Activated naive CD4-positive, alpha-beta T cell treated with anti-CD3 and anti-CD28 coated beads for 36 hours (primary cell): ENCODE data around the gene SYT5. TPM values are rescaled to one million over a fixed set of nuclear protein-coding genes. Genes with fewer than 3 reads are reported as not detected.

ENCODE experiments used
- CTCF ChIA-PET: fragments of 350-600 bp; sonication (Branson Sonifier 250); formaldehyde crosslinking; loops from one replicate; lab custom pipeline; 2021; ENCODE audit warnings: antibody characterized with exemption; lab: Charles Lee
- DNase-seq: peaks from one replicate; pipeline ENCODE4 v3.0.0-alpha.2; 2020
- H3K27ac Mint-ChIP-seq: one replicate; pipeline ENCODE4 v1.8.0; 2021; ENCODE audit warnings: mild to moderate bottlenecking, mixed read lengths
- H3K27me3 Mint-ChIP-seq: one replicate; pipeline ENCODE4 v1.8.0; 2021; ENCODE audit warnings: low read depth, mixed read lengths
- H3K36me3 Mint-ChIP-seq: one replicate; pipeline ENCODE4 v1.8.0; 2021; ENCODE audit warnings: low read depth, mixed read lengths
- H3K4me1 Mint-ChIP-seq: one replicate; pipeline ENCODE4 v1.8.0; 2021; ENCODE audit warnings: low read depth, mixed read lengths
- H3K4me3 Mint-ChIP-seq: one replicate; pipeline ENCODE4 v1.8.0; 2021; ENCODE audit warnings: mild to moderate bottlenecking, moderate library complexity, mixed read lengths
- H3K9me3 Mint-ChIP-seq: one replicate; pipeline ENCODE4 v1.8.0; 2021; ENCODE audit warnings: mixed read lengths
- intact Hi-C: fragments of 100-400 bp; cut with micrococcal nuclease; formaldehyde crosslinking; loops from one replicate; pipeline ENCODE4 v1.15.1; 2023
- total RNA-seq, 2 experiments: library from RNA; stranded (reverse); gene quantifications; one replicate each; pipeline ENCODE4 v1.2.3, GENCODE V29; 2021

Gene SYT5
- total RNA-seq, 2 experiments from 2014 or later, result not detected

- H3K9me3 Mint-ChIP-seq, result no peaks in the 10 kb centered on the region
- no peak overlapping the region for H3K4me3 Mint-ChIP-seq
- peaks cover 16% of the 10 kb centered on the region for H3K27me3 Mint-ChIP-seq
- CTCF ChIA-PET, result interaction anchor here (1.0 kb wide), 1 partner anchor 94 kb away, joined by 3 read pairs; no protein-coding TSS in a partner anchor
- no peak for DNase-seq
- intact Hi-C loops, result no loop called here
- H3K27ac Mint-ChIP-seq, result no peak overlapping the region
- no peaks in the 10 kb centered on the region for H3K36me3 Mint-ChIP-seq
- no peaks in the 10 kb centered on the region for H3K4me1 Mint-ChIP-seq
Measured at GRCh38 chr19:55198651-55199050, 18.6 kb upstream of the SYT5 start.

- no peak for DNase-seq
- no peaks in the 10 kb centered on the region for H3K4me1 Mint-ChIP-seq
- no peak overlapping the region for H3K27ac Mint-ChIP-seq
- peaks cover 16% of the 10 kb centered on the region for H3K27me3 Mint-ChIP-seq
- CTCF ChIA-PET, result interaction anchor here (0.5 to 0.6 kb wide), 3 partner anchors 40 to 836 kb away, joined by 3 to 4 read pairs (median 3); no protein-coding TSS in a partner anchor
- H3K4me3 Mint-ChIP-seq, result no peak overlapping the region
- no peaks in the 10 kb centered on the region for H3K36me3 Mint-ChIP-seq
- no peaks in the 10 kb centered on the region for H3K9me3 Mint-ChIP-seq
- intact Hi-C loops, result no loop called here
Measured at GRCh38 chr19:55197528-55197927, 17.4 kb upstream of the SYT5 start.

GRCh38 chr19:55196803-55197202 lies 16.7 kb upstream of the SYT5 start:
- CTCF ChIA-PET, result interaction anchor here (0.6 kb wide), 1 partner anchor 69 kb away, joined by 3 read pairs; no protein-coding TSS in a partner anchor

GRCh38 chr19:55193481-55193880 lies 13.4 kb upstream of the SYT5 start:
- Mint-ChIP-seq H3K36me3 (no peaks in the 10 kb centered on the region), H3K4me1 (peaks cover 6% of the 10 kb centered on the region), H3K27me3 (peaks cover 9% of the 10 kb centered on the region), H3K4me3 (no peak overlapping the region), H3K27ac (no peak overlapping the region), H3K9me3 (no peaks in the 10 kb centered on the region)
- no peak for DNase-seq
- CTCF ChIA-PET, result interaction anchor here (0.9 kb wide), 1 partner anchor 52 kb away, joined by 3 read pairs; no protein-coding TSS in a partner anchor
- intact Hi-C loops, result no loop called here

More at GRCh38 chr19:55196803-55197202, 16.7 kb upstream of the SYT5 start:
- no peak overlapping the region for H3K4me3 Mint-ChIP-seq
- no peaks in the 10 kb centered on the region for H3K36me3 Mint-ChIP-seq
- intact Hi-C loops, result no loop called here
- no peak for DNase-seq
- no peaks in the 10 kb centered on the region for H3K9me3 Mint-ChIP-seq
- H3K27ac Mint-ChIP-seq, result no peak overlapping the region
- peaks cover 17% of the 10 kb centered on the region for H3K27me3 Mint-ChIP-seq
- no peaks in the 10 kb centered on the region for H3K4me1 Mint-ChIP-seq

- no peaks in the 10 kb centered on the region for H3K9me3 Mint-ChIP-seq
- peaks cover 14% of the 10 kb centered on the region for H3K27me3 Mint-ChIP-seq
- intact Hi-C loops, result no loop called here
- H3K36me3 Mint-ChIP-seq, result no peaks in the 10 kb centered on the region
- no peak overlapping the region for H3K27ac Mint-ChIP-seq
- H3K4me1 Mint-ChIP-seq, result peaks cover 7% of the 10 kb centered on the region
- CTCF ChIA-PET, result no interaction called here
- DNase-seq, result no peak
- H3K4me3 Mint-ChIP-seq, result no peak overlapping the region
Measured at GRCh38 chr19:55189403-55189835, 9.3 kb upstream of the SYT5 start.

- Mint-ChIP-seq H3K36me3 (no peaks in the 10 kb centered on the region), H3K4me3 (no peak overlapping the region), H3K9me3 (no peaks in the 10 kb centered on the region), H3K27me3 (peaks cover 18% of the 10 kb centered on the region), H3K4me1 (peaks cover 7% of the 10 kb centered on the region), H3K27ac (no peak overlapping the region)
- CTCF ChIA-PET, result no interaction called here
- DNase-seq, result no peak
- intact Hi-C loops, result no loop called here
Measured at GRCh38 chr19:55188625-55189024, 8.5 kb upstream of the SYT5 start.

GRCh38 chr19:55186080-55186479 lies 6.0 kb upstream of the SYT5 start:
- intact Hi-C loops, result no loop called here
- DNase-seq, result no peak
- no peaks in the 10 kb centered on the region for H3K36me3 Mint-ChIP-seq
- H3K9me3 Mint-ChIP-seq, result no peaks in the 10 kb centered on the region
- H3K4me3 Mint-ChIP-seq, result no peak overlapping the region
- CTCF ChIA-PET, result no interaction called here
- peaks cover 7% of the 10 kb centered on the region for H3K4me1 Mint-ChIP-seq
- peaks cover 23% of the 10 kb centered on the region for H3K27me3 Mint-ChIP-seq
- no peak overlapping the region for H3K27ac Mint-ChIP-seq

- H3K4me1 Mint-ChIP-seq, result peaks cover 13% of the 10 kb centered on the region
- no peaks in the 10 kb centered on the region for H3K9me3 Mint-ChIP-seq
- CTCF ChIA-PET, result no interaction called here
- intact Hi-C loops, result no loop called here
- H3K36me3 Mint-ChIP-seq, result no peaks in the 10 kb centered on the region
- DNase-seq, result no peak
- H3K4me3 Mint-ChIP-seq, result no peak overlapping the region
- H3K27ac Mint-ChIP-seq, result no peak overlapping the region
- H3K27me3 Mint-ChIP-seq, result peaks cover 57% of the 10 kb centered on the region
Measured at GRCh38 chr19:55181740-55182139, 1.7 kb upstream of the SYT5 start.

- H3K9me3 Mint-ChIP-seq, result no peaks in the 10 kb centered on the region
- intact Hi-C loops, result loop anchor here (2.0 kb wide), 2 partner anchors 38 to 80 kb away; partner anchors contain the start of gene PPP6R1
- CTCF ChIA-PET, result no interaction called here
- peaks cover 69% of the 10 kb centered on the region for H3K27me3 Mint-ChIP-seq
- no peaks in the 10 kb centered on the region for H3K36me3 Mint-ChIP-seq
- H3K4me1 Mint-ChIP-seq, result peaks cover 18% of the 10 kb centered on the region
- DNase-seq, result peak; percentile 83
- no peak overlapping the region for H3K27ac Mint-ChIP-seq
- peak overlapping the region; percentile 58 for H3K4me3 Mint-ChIP-seq
Measured at GRCh38 chr19:55178781-55179599, 1.1 kb downstream of the SYT5 start.

- Mint-ChIP-seq H3K9me3 (no peaks in the 10 kb centered on the region), H3K27ac (no peak overlapping the region), H3K27me3 (peaks cover 73% of the 10 kb centered on the region), H3K36me3 (no peaks in the 10 kb centered on the region), H3K4me1 (peaks cover 23% of the 10 kb centered on the region), H3K4me3 (no peak overlapping the region)
- DNase-seq, result no peak
- CTCF ChIA-PET, result interaction anchor here (0.5 to 0.7 kb wide), 2 partner anchors 15 to 1142 kb away, joined by 3 read pairs; no protein-coding TSS in a partner anchor
- intact Hi-C loops, result no loop called here
Measured at GRCh38 chr19:55176076-55176475, 4.0 kb downstream of the SYT5 start.

GRCh38 chr19:55175117-55175867 lies 4.8 kb downstream of the SYT5 start:
- Mint-ChIP-seq H3K4me1 (peaks cover 22% of the 10 kb centered on the region), H3K27ac (no peak overlapping the region), H3K27me3 (peaks cover 73% of the 10 kb centered on the region), H3K36me3 (no peaks in the 10 kb centered on the region), H3K9me3 (no peaks in the 10 kb centered on the region), H3K4me3 (no peak overlapping the region)
- DNase-seq, result no peak
- CTCF ChIA-PET, result interaction anchor here (0.5 to 1.1 kb wide), 4 partner anchors 8 to 1141 kb away, joined by 3 read pairs; no protein-coding TSS in a partner anchor
- intact Hi-C loops, result no loop called here

- CTCF ChIA-PET, result interaction anchor here (0.6 to 1.1 kb wide), 2 partner anchors 8 to 65 kb away, joined by 3 to 4 read pairs; no protein-coding TSS in a partner anchor
- Mint-ChIP-seq H3K27ac (no peak overlapping the region), H3K27me3 (peaks cover 73% of the 10 kb centered on the region), H3K4me1 (peaks cover 16% of the 10 kb centered on the region), H3K9me3 (no peaks in the 10 kb centered on the region), H3K4me3 (no peak overlapping the region), H3K36me3 (no peaks in the 10 kb centered on the region)
- intact Hi-C loops, result no loop called here
- DNase-seq, result no peak
Measured at GRCh38 chr19:55174425-55175116, 5.5 kb downstream of the SYT5 start.
